GM12891 (cell line): ENCODE data around the gene NKAIN2.

Source experiments
- POLR2A ChIP-seq: IDR thresholded peaks from 2 replicates; pipeline ENCODE4 v1.6.1; 2011; ENCODE audit warnings: low read depth, low read length, control low read depth
- SPI1 ChIP-seq: IDR thresholded peaks from 2 replicates; pipeline ENCODE4 v1.6.1; 2011; ENCODE audit warnings: low read depth, low read length, control low read depth

DNA sequence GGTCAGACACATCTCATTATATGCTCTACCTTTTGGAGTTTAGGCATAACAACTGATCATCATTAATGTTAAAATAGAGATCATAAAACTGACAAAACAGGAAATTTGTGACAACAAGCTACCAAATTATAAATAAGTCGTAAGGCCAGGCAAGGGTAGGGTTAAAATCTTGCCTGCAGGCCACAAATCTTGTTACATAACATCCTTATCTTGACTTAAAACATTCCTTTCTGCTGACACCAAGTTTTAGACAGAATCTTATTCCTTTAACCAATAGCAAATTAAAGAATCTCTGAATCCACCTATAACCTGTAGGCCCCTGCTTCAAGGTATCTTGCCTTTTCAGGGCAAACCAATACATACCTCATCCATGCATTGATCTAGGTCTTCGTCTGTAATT lies 32.5 kb upstream of the NKAIN2 start:
- no peak for TF ChIP-seq POLR2A
- no peak for TF ChIP-seq SPI1
